ENCODE data around the gene SLC10A4. TPM values are rescaled to one million over a fixed set of nuclear protein-coding genes. Genes with fewer than 3 reads are reported as not detected.
"Not testable (repeated sequence)": the region's sequence is repeated elsewhere in the genome, so short reads cannot be mapped to it uniquely, and the experiment has no call there.

SLC10A4 gene
- total RNA-seq, 2 donors from 2014 or later, result 0.27 to 0.42 TPM

GRCh38 chr4:48446642-48447041 is 36.5 kb upstream of the SLC10A4 start:
- H3K4me3 ChIP-seq, result no peak overlapping the region
- no peaks in the 10 kb centered on the region for H3K9me3 ChIP-seq
- no peak for TF ChIP-seq CTCF (IDR thresholded peaks at IDR 0.05)
- DNase-seq (ENCODE audit: low spot score), result no peak
- H3K27me3 ChIP-seq (replicated peaks; ENCODE audit: insufficient read depth), result no peaks in the 10 kb centered on the region
- no peak overlapping the region for H3K27ac ChIP-seq
- no peak for ATAC-seq (ENCODE audit: insufficient number of reproducible peaks, low FRiP score, low read depth)
- H3K4me1 ChIP-seq (ENCODE audit: control insufficient read depth in 1 of 2, low read depth in 2 of 2), result no peaks in the 10 kb centered on the region
- no peaks in the 10 kb centered on the region for H3K36me3 ChIP-seq

GRCh38 chr4:48449151-48449550 is 34.0 kb upstream of the SLC10A4 start:
- Histone ChIP-seq H3K9me3 (no peaks in the 10 kb centered on the region), H3K27me3 (replicated peaks; ENCODE audit: insufficient read depth) (no peaks in the 10 kb centered on the region), H3K4me3 (no peak overlapping the region), H3K27ac (no peak overlapping the region), H3K36me3 (no peaks in the 10 kb centered on the region), H3K4me1 (ENCODE audit: control insufficient read depth in 1 of 2, low read depth in 2 of 2) (no peaks in the 10 kb centered on the region)
- ATAC-seq (ENCODE audit: insufficient number of reproducible peaks, low FRiP score, low read depth) (no peak), DNase-seq (ENCODE audit: low spot score) (no peak)
- TF ChIP-seq CTCF (IDR thresholded peaks at IDR 0.05), result no peak

DNA sequence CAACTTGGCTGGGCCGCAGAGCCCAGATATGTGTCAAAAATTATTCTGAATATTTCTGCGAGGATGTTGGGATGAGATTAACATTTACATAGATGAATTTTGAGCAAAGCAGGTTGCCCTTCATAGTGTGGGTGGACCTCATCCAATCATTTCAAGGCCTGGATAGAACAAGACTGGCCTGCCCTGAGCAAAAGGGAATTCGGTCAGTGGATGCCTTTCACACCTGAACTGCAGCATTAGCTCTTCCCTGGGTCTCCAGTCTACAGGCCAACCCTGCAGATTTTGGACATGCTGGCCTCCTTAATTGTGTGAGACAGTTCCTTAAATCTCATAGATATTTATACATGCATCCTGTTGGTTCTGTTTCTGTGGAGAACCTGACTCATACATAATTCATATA is 32.4 kb upstream of the SLC10A4 start:
- Histone ChIP-seq H3K4me3 (no peak overlapping the region), H3K9me3 (no peaks in the 10 kb centered on the region), H3K27ac (no peak overlapping the region), H3K27me3 (replicated peaks; ENCODE audit: insufficient read depth) (no peaks in the 10 kb centered on the region), H3K4me1 (ENCODE audit: control insufficient read depth in 1 of 2, low read depth in 2 of 2) (no peaks in the 10 kb centered on the region), H3K36me3 (no peaks in the 10 kb centered on the region)
- no peak for TF ChIP-seq CTCF (IDR thresholded peaks at IDR 0.05)
- ATAC-seq (ENCODE audit: insufficient number of reproducible peaks, low FRiP score, low read depth) (no peak), DNase-seq (ENCODE audit: low spot score) (no peak)

DNA sequence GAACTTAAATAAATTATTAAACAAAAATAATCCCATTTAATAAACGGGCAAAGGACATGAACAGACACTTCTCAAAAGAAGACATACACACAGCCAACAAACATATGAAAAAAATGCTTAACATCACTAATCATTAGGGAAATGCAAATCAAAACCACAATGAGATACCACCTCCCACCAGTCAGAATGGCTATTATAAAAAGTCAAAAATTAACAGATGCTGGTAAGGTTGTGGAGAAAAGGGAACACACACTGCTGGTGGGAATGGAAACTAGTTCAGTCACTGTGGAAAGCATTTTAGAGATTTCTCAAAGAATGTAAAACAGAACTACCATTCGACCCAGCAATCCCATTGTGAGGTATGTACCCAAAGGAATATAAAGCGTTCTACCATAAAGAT is 31.5 kb upstream of the SLC10A4 start:
- not testable (repeated sequence) for H3K36me3 ChIP-seq; H3K27me3 ChIP-seq (replicated peaks; ENCODE audit: insufficient read depth); ATAC-seq (ENCODE audit: insufficient number of reproducible peaks, low FRiP score, low read depth); DNase-seq (ENCODE audit: low spot score); H3K27ac ChIP-seq; H3K4me1 ChIP-seq (ENCODE audit: control insufficient read depth in 1 of 2, low read depth in 2 of 2); H3K9me3 ChIP-seq; H3K4me3 ChIP-seq

DNA sequence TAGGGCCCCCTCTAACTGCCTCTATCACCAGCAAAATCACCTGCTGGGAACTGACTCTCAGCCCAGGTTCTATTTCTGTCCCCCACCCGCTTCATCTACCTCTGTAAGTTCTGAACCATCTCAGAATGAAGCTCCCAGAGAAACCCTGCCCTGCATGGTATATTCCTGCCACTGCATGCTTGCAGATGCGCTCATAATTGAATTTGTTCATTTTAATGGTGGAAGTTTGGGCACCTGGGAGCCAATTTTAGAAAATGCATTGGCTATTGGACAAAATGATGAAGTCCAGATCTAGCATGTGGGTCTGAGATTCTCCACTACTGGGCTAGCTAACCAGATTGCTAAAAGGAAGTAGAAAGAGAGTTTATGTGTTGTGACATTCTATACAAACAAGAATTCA is 28.6 kb upstream of the SLC10A4 start:
- Histone ChIP-seq H3K27me3 (replicated peaks; ENCODE audit: insufficient read depth) (no peaks in the 10 kb centered on the region), H3K36me3 (no peaks in the 10 kb centered on the region), H3K9me3 (no peaks in the 10 kb centered on the region), H3K4me1 (ENCODE audit: control insufficient read depth in 1 of 2, low read depth in 2 of 2) (no peaks in the 10 kb centered on the region), H3K27ac (no peak overlapping the region), H3K4me3 (no peak overlapping the region)
- DNase-seq (ENCODE audit: low spot score) (no peak), ATAC-seq (ENCODE audit: insufficient number of reproducible peaks, low FRiP score, low read depth) (no peak)
- TF ChIP-seq CTCF (IDR thresholded peaks at IDR 0.05), result no peak

DNA sequence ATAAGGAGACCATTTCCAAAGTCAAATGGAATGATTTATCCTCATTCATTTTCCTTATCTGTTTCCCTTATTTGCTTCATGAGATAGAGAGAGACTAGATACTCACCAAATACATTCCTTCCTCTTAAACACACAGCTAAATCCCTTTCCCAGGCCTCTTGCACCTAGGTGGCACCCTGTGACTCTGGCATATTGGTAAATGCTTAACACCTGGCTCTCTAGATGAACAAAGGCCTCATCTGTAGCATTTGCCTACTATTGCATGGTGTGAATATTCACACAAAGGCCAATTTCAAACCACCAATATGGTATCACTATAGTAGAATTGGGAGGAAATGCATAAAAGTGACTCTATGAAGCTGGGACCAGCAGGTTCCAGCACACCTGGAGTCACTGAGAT is 22.1 kb upstream of the SLC10A4 start:
- no peak overlapping the region for H3K27ac ChIP-seq
- no peaks in the 10 kb centered on the region for H3K9me3 ChIP-seq
- ATAC-seq (ENCODE audit: insufficient number of reproducible peaks, low FRiP score, low read depth), result no peak
- H3K4me3 ChIP-seq, result no peak overlapping the region
- H3K36me3 ChIP-seq, result no peaks in the 10 kb centered on the region
- DNase-seq (ENCODE audit: low spot score), result no peak
- no peak for TF ChIP-seq CTCF (IDR thresholded peaks at IDR 0.05)
- H3K4me1 ChIP-seq (ENCODE audit: control insufficient read depth in 1 of 2, low read depth in 2 of 2), result no peaks in the 10 kb centered on the region
- H3K27me3 ChIP-seq (replicated peaks; ENCODE audit: insufficient read depth), result no peaks in the 10 kb centered on the region
